ENCODE data around the gene MRPL49. TPM values are rescaled to one million over a fixed set of nuclear protein-coding genes. Genes with fewer than 3 reads are reported as not detected.

MRPL49 gene
- total and polyA plus RNA-seq, 2 of the 13 experiments (the other 11 are each of a cell fraction or from before 2014, with no cell fraction given): 39.2 to 53.3 TPM

DNA sequence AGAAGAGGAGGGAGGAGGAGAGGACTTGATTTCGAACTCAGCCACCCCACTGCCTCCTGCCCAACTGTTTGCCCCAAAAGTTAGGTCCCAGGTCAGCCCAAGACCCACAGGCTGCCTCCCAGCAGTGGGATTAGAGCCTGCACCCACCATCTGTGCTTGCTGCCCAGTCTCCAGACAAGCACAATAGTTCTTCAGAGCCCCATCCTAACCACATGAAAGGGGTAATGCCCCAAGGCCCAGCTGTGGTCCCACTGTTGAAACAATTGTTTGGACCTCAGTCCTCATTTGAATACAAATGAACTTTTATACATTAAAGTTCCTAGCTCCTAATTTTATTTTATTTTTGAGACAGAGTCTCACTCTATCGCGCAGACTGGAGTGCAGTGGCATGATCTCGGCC is 31.5 kb upstream of the MRPL49 start:
- BruUV-seq (replicated peaks): no TSS peak
- Histone ChIP-seq H2AFZ (ENCODE audit: low read length) (no peak overlapping the region), H3K4me2 (ENCODE audit: low read depth, low read length) (no peak overlapping the region), H3K27me3 (ENCODE audit: control insufficient read depth in 1 of 2, insufficient read depth in 2 of 2, low read length in 2 of 2) (no peaks in the 10 kb centered on the region), H3K79me2 (ENCODE audit: insufficient read depth, low read length) (peaks cover 3% of the 10 kb centered on the region), H3K9ac (ENCODE audit: insufficient read depth, low read depth, low read length) (no peak overlapping the region), H4K20me1 (ENCODE audit: insufficient read depth, low read length) (no peaks in the 10 kb centered on the region), H3K4me1 (ENCODE audit: insufficient read depth, low read length) (peaks cover 38% of the 10 kb centered on the region), H3K9me3 (ENCODE audit: low read length) (no peaks in the 10 kb centered on the region), H3K27ac (ENCODE audit: extremely low read length, insufficient read depth, low read length) (no peak overlapping the region), H3K36me3 (replicated peaks in 1 of 2; ENCODE audit: control insufficient read depth in 1 of 2, insufficient read depth in 2 of 2, low read length in 2 of 2) (peaks cover 13 to 18% of the 10 kb centered on the region in 2 experiments; a peak in 3 of 5 replicates), H3K4me3 (replicated peaks in 1 of 3; ENCODE audit: insufficient read depth in 1 of 3, low read depth in 2 of 3, low read length in 3 of 3) (no peak overlapping the region)
- DNase-seq (ENCODE audit: low spot score) (no peak), FAIRE-seq (no peak), ATAC-seq (no peak)
- 89% methylated on average over 4 of the region's 4 CpGs for WGBS (ENCODE audit: low lambda C conversion rate)
- in situ Hi-C loops (cut with HindIII; ENCODE audit: extremely low pct_ligation_motif_present, low pct_unique_long_range_greater_than_20kb): no loop called here
- POLR2A ChIA-PET: interaction anchor here (0.7 to 1.8 kb wide), 2 partner anchors 21 to 57 kb away, joined by 3 to 9 read pairs; partner anchors contain the start of gene TM7SF2
- intact Hi-C loops (cut with micrococcal nuclease; ENCODE audit: unreplicated experiment): no loop called here
- CTCF ChIA-PET (ENCODE audit: low intra/inter-chr PET ratio, low total read pairs): no interaction called here
- TF ChIP-seq, protein P1, sequence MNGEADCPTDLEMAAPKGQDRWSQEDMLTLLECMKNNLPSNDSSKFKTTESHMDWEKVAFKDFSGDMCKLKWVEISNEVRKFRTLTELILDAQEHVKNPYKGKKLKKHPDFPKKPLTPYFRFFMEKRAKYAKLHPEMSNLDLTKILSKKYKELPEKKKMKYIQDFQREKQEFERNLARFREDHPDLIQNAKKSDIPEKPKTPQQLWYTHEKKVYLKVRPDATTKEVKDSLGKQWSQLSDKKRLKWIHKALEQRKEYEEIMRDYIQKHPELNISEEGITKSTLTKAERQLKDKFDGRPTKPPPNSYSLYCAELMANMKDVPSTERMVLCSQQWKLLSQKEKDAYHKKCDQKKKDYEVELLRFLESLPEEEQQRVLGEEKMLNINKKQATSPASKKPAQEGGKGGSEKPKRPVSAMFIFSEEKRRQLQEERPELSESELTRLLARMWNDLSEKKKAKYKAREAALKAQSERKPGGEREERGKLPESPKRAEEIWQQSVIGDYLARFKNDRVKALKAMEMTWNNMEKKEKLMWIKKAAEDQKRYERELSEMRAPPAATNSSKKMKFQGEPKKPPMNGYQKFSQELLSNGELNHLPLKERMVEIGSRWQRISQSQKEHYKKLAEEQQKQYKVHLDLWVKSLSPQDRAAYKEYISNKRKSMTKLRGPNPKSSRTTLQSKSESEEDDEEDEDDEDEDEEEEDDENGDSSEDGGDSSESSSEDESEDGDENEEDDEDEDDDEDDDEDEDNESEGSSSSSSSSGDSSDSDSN (CRISPR knock-in tag; IDR thresholded peaks at IDR 0.05): no peak
- TF ChIP-seq ZMYM4 (CRISPR knock-in tag; IDR thresholded peaks at IDR 0.05) (no peak), ZNF460 (CRISPR knock-in tag; IDR thresholded peaks at IDR 0.05; ENCODE audit: borderline replicate concordance) (no peak), ZNF30 (CRISPR knock-in tag; IDR thresholded peaks at IDR 0.05) (no peak), ZEB1 (IDR thresholded peaks at IDR 0.05; ENCODE audit: insufficient replicate concordance, low read depth) (no peak), ZNF557 (CRISPR knock-in tag; IDR thresholded peaks at IDR 0.05) (no peak)
- TF ChIP-seq, protein P2, sequence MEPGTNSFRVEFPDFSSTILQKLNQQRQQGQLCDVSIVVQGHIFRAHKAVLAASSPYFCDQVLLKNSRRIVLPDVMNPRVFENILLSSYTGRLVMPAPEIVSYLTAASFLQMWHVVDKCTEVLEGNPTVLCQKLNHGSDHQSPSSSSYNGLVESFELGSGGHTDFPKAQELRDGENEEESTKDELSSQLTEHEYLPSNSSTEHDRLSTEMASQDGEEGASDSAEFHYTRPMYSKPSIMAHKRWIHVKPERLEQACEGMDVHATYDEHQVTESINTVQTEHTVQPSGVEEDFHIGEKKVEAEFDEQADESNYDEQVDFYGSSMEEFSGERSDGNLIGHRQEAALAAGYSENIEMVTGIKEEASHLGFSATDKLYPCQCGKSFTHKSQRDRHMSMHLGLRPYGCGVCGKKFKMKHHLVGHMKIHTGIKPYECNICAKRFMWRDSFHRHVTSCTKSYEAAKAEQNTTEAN (CRISPR knock-in tag; conservative IDR thresholded peaks at IDR 0.05): no peak
- TF ChIP-seq, protein P3, sequence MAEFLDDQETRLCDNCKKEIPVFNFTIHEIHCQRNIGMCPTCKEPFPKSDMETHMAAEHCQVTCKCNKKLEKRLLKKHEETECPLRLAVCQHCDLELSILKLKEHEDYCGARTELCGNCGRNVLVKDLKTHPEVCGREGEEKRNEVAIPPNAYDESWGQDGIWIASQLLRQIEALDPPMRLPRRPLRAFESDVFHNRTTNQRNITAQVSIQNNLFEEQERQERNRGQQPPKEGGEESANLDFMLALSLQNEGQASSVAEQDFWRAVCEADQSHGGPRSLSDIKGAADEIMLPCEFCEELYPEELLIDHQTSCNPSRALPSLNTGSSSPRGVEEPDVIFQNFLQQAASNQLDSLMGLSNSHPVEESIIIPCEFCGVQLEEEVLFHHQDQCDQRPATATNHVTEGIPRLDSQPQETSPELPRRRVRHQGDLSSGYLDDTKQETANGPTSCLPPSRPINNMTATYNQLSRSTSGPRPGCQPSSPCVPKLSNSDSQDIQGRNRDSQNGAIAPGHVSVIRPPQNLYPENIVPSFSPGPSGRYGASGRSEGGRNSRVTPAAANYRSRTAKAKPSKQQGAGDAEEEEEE (CRISPR knock-in tag; IDR thresholded peaks at IDR 0.05; ENCODE audit: borderline replicate concordance): no peak
- TF ChIP-seq, protein P4, sequence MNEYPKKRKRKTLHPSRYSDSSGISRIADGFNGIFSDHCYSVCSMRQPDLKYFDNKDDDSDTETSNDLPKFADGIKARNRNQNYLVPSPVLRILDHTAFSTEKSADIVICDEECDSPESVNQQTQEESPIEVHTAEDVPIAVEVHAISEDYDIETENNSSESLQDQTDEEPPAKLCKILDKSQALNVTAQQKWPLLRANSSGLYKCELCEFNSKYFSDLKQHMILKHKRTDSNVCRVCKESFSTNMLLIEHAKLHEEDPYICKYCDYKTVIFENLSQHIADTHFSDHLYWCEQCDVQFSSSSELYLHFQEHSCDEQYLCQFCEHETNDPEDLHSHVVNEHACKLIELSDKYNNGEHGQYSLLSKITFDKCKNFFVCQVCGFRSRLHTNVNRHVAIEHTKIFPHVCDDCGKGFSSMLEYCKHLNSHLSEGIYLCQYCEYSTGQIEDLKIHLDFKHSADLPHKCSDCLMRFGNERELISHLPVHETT (CRISPR knock-in tag; conservative IDR thresholded peaks at IDR 0.05): no peak
- TF ChIP-seq, protein P5, sequence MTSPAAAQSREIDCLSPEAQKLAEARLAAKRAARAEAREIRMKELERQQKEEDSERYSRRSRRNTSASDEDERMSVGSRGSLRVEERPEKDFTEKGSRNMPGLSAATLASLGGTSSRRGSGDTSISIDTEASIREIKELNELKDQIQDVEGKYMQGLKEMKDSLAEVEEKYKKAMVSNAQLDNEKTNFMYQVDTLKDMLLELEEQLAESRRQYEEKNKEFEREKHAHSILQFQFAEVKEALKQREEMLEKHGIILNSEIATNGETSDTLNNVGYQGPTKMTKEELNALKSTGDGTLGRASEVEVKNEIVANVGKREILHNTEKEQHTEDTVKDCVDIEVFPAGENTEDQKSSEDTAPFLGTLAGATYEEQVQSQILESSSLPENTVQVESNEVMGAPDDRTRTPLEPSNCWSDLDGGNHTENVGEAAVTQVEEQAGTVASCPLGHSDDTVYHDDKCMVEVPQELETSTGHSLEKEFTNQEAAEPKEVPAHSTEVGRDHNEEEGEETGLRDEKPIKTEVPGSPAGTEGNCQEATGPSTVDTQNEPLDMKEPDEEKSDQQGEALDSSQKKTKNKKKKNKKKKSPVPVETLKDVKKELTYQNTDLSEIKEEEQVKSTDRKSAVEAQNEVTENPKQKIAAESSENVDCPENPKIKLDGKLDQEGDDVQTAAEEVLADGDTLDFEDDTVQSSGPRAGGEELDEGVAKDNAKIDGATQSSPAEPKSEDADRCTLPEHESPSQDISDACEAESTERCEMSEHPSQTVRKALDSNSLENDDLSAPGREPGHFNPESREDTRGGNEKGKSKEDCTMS (CRISPR knock-in tag; conservative IDR thresholded peaks at IDR 0.05): no peak

Measured in HepG2 (cell line).